ENCODE results near the gene IDH3B. TPM values are rescaled to one million over a fixed set of nuclear protein-coding genes. Genes with fewer than 3 reads are reported as not detected.

Gene IDH3B
- total and polyA plus RNA-seq, 2 of the 8 experiments (the other 6 are each of a cell fraction or from before 2014, with no cell fraction given): 110 to 167 TPM

DNA sequence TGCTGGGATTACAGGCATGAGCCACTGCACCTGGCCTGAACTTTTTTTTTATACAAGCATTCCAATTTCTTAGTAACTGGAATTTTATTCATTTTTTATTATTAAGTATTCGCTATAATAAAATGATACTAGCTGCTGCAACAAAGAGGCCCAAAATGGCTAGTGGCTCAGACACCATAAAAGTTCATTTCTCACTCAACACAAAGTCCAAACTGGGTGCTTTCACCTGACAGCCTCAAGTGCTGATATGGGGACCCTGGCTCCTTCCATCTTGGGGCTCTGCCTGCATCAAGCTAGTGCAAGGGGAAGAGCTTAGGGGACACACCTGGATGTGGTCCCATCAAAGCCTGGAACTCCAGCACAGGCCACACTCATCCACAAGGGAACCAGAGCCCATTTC is 23.8 kb downstream of the IDH3B start (continued):
- TF ChIP-seq CHD1 (IDR thresholded peaks at IDR 0.05; ENCODE audit: low read depth, low read length) (no peak), HDAC2 (IDR thresholded peaks at IDR 0.05; ENCODE audit: borderline replicate concordance in 1 of 2, low read depth in 2 of 2, low read length in 2 of 2) (no peak)

Data from H1 (cell line).